HG03064 (cell line): ENCODE data around the gene TNP1.

Experiments used
- ATAC-seq: cut with Tn5 transposase; IDR thresholded peaks from one replicate; pipeline ENCODE4 v1.9.1; 2021; ENCODE audit warnings: low read depth; ENCODE audit not compliant: unreplicated experiment

TNP1 gene, protein sequence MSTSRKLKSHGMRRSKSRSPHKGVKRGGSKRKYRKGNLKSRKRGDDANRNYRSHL

DNA sequence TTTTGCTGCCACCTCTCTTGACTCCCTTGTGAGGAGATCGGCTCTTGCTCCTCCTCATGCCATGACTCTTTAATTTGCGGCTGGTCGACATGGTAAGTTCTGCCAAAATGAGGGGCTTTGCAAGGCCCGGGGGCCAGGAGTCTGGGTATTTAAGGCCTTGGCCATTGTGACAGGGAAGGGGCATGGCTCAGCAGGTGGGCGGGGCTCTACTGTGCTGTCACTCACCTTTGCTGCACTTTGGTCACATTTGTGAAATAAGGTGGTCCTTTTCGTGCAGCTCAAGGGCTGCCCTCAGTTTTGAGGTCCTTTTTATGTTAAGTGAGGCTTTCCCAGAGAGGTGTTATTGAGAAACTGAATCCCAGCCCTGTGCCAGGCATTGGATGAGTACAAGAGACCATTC lies at the start of gene TNP1:
Gene TNP1 (minus strand): TSS at position 121 of the 400 bp plus-strand sequence. CDS start 30 bp downstream, at position 91.
- no peak for ATAC-seq

DNA sequence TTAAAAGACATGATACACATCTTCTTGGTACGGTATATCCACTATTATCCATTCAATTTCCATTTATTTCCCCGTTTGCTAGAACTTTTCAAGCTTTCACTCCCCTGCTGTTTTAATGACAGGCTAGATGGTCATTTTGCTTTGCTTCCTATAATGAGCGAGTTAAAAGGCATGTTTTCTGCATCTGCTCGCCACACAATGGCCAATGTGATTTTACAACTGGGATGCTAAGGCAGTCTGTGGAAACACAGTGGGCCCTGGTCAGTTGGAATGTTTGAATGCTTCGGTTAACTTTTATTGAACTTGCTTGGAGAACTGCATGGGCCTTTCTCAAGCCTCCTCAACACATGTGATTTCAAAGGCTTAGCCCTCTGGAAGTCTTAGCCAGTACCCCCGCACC lies 48.4 kb upstream of the TNP1 start:
- ATAC-seq = no peak

DNA sequence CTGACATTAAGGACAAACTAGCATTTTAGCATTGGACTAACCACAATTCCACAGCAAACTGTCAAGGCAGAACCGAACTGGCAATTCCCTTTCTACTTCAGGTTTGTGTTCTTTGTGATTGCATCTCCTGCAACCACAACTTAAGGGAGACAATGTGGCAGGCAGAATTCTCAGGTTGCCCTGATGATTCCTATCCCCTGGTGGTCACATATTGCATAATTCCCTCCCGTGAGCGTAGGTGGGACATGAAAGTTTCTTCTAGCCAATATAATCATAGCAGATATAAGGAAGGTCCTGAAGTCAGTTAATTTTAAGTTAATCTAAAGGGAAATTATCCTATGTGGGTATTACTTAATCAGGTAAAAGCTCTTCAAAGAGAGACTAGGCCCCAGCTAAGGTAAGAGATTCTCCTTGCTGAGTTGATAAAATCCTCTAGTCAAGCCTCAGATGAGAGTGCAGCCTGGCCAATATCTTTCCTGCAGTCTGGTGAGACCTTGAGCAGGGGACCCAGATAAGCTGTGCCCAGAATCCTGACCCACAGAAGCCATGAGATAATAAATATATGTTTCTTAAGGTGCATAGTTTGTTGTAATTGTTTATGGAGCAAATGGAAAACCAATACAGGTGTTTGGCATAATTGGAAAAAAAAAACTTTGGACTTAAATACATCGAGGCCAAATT lies 45.9 kb upstream of the TNP1 start:
- ATAC-seq = no peak

DNA sequence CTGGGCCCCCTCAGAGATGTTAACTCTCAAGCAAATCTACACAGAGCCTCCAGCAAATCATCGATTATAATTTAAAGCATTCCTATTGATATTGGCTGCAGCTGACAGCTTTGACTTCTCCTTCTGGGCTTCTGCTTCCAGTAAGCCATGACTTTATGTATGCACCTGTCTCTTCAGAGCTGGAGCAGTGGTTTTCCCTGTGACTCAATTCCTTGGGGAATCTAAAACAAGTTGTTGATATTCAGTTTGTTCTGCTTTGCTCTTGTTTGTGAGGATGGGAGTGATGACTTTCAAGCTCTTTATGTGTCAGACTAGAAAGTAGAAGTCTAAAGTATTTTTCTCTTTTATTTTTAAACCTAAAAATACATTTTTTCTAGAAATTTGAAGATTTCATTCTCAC lies 45.1 kb upstream of the TNP1 start:
- no peak for ATAC-seq

DNA sequence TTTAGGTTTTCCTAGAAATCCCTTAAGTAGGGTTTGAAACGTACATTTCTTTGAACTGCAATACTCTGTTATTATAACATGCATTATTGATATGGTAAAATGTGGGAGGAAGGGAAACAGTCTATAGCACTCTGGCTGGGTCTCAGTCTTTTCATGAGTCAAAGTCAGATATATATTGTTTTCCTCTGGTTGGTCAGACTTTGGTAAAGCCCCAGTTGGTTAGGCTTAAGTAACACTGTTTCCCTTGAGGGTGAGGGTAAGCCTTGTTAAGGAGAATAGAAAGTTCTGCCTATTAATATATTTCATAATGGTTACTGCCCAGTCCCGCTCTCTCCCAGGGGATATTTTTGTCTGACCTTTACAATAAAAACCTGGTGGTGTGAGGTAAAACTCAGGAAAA lies 44.7 kb upstream of the TNP1 start:
- no peak for ATAC-seq

DNA sequence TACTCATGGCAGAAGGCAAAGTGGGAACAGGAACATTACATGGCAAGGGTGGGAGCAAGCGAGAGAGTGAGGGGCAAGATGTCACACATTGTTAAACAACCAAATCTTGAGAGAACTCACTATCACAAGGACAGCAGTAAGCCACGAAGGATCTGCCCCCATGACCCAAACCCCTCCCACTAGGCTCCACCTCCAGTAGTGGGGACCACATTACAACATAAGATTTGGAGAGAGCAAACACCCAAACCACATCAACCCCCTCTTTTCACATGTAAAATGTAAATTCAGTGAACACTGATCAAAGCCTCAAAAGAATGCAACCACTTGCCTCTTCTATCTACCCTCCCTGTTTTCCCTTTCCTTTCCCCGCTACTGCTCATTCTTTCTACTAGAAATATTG lies 43.6 kb upstream of the TNP1 start:
- no peak for ATAC-seq

DNA sequence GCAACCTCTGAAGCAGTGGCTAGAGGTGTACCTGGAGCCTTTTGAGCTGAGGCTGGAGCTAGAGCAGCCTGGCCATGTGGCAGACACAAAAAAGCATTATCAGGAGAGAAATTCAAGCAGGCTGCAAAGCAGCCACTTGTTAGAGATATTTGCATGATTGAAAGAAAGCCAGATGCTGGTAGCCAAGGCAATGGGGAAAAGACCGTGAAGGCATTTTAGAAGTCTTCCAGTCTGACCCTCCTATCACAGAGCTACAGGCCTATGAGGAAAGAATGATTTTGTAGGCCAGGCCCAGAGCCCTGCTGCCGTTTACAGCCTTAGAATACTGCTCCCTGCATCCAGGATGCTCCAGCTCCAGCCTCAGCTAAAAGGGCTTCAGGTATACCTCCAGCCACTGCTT lies 41.4 kb upstream of the TNP1 start:
- no peak for ATAC-seq

DNA sequence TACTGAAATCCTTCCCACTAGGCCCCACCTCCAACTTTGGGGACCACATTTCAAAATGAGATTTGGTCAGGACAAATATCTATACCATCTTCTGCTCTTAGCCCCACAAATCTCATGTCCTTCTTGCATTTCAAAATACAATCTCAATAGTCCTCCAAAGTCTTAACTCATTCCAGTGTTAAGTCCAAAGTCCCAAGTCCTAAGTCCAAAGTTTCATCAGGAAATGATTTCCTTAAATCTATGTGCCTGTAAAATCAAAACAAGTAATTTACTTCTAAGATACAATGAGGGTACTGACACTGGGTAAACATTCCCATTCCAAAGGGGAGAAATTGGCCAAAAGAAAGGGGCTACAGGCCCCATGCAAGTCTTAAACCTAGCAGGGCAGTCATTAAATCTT lies 40.5 kb upstream of the TNP1 start:
- ATAC-seq = no peak

DNA sequence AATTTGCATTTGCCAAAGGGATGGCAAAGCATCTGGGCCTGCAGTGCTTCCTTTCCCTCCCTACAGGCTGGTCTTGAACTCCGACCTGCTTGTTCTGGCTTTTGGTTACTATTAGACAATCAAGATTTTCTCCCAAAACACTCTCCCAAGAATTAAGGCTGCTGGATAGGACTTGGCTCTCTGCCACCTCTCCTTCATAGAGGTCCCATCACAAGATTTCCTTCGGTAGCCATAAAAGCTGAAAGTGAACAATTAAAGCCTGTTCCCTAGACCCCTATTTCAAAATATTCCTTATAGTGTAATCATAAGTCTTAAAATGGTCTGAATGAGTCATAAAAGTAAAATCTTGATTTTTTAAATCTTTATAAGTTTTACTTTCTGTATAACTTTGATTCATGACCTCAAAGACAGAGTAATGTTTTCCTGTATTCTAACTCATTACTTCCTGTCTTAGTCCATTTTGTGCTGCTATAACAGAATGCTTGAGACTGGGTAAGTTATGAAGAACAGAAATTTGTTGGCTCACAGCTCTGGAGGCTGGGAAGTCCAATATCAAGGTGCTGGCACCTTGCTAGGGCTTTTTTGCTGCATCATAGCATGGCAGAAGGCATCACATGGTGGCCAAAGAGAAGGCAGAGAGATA lies 37.8 kb upstream of the TNP1 start:
- no peak for ATAC-seq

DNA sequence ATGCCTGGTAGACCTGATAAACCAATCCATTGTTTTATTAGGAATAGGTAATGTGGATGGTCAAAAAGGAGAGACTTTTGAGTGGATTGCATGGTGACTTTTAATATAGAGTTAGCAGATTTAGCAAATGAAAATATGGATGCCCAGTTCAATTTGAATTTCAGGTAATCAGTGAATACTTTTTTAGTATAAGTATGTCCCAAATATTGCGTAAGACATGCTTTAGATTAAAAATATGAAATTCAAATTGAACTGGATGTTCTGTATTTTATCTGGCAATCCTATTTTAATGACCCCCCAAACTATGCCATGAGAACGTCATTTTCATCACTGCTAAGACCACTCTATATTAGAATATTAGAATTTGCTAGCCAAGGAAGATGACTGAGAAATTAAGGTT lies 30.3 kb upstream of the TNP1 start:
- no peak for ATAC-seq

DNA sequence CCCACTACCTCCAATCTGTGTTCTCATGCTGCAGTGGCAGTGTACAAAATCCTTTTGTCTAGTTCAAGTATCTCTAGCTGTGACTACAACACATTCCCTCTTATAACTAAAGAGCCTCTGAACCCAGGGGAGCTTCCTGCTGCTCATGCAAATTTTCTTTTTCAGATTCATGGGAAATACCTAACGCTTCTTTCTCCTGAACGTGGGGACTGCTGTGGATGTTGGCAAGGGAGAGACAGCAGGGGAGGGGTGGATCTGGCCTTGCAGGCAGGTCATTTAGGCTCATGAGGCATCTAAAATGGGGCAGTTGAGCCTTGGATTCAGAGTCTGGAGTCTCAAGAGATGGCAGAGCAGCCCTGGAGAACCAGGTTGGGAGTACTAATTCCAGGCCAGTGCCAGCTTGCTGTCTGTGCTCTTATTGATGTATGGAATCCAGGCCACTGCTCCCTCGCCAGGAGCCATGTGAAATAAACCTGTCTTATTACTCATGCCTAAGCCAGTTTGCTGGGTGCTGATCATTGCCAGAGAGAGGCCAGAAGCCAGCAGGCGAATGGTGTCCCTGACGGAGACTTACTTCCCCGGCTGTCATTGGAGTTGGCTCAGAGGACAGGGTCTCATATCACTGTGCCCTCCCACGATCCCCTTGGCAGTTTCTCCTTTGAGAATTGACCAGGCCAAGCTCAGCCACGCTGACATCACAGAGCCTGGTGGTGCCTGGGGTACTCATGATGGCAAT lies 29.2 kb upstream of the TNP1 start:
- ATAC-seq = no peak

DNA sequence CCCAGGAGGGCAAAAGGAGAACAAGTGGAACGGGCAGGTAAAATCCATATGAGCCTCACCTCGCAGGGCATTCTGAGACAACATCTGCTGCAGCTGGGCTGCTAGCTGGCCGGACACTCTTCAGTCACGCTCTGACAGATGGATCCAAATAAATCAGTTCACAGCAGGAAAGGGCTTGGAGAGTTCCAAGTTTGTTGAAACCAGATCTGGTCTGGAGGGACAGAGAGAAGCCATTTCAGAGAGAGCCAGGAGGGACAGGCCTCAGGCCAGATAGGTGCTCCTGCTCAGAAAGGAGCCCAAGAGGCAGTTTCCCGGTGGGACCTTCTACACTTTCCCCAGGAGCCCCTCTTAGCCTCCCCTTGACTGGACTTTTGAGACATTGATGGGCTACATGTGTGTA lies 28.2 kb upstream of the TNP1 start:
- no peak for ATAC-seq

DNA sequence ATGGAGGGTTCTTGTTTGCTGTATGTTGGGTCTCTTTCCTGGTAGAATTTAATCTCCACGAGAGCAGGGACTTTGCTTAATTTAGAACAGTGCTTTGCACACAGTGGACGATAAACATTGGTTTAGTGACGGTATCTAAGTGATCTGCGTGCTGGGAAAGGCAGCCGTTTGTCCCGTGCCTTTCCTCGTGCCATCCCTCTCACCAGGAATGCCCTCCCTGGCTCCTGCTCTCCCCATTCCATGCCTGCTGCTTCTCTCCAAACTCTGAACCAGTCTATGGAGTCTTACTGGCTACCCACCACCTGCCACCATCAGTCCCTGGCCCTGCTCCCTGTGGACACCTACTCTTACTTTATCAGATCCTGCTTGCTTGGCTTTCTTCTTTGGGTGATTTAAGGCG lies 27.3 kb upstream of the TNP1 start:
- no peak for ATAC-seq

DNA sequence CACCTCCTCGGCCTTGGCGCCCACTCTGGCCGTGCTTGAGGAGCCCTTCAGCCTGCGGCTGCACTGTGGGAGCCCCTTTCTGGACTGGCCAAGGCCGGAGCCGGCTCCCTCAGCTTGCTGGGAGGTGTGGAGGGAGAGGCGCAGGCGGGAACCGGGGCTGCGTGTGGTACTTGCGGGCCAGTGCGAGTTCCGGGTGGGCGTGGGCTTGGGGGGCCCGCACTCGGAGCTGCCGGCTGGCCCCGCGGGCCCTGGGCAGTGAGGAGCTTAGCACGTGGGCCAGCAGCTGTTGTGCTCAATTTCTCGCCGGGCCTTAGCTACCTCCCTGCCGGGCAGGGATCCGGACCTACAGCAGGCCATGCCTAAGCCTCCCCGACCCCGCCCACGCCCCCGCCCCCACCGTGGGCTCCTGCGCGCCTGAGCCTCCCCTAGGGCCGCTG lies 25.3 kb upstream of the TNP1 start:
- no peak for ATAC-seq

DNA sequence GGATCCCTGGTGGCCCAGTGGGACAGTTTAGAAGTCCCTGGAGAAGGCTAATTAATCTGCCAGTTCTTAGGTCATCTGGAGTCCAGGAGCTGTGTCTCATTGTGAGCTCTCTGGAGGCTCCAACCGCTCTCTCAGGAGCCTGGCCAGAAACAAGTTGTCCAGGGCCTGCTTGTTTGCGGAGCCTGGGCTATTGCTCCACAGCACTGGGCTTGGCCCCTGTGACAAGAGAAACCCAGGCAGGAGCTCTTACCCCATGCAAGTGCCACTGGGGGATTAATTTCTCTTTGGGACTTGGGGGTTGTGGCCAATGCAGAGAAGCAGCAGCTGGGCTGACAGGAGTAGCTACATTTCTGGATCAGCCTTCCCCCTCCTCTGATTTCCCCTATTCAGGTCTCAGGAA lies 24.5 kb upstream of the TNP1 start:
- no peak for ATAC-seq

DNA sequence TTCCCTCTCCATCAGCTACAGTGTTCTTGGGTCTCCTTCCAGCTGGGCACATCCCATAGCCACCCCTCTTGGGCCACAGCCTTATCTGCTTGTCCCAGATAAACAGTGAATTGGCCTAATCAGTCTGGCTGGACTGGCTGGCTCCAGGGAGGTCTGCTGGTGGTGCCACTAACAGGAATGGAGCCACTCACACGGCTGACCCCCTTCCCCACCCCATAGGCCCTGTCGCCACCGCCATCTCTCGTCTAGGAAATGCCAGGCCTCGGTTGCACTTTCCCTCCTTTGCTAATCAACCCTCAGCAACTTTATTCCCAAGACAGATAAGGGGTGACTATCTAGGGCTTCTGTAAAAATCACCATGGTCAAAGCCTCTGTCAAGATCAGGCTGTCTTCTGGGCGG lies 23.0 kb upstream of the TNP1 start:
- no peak for ATAC-seq

DNA sequence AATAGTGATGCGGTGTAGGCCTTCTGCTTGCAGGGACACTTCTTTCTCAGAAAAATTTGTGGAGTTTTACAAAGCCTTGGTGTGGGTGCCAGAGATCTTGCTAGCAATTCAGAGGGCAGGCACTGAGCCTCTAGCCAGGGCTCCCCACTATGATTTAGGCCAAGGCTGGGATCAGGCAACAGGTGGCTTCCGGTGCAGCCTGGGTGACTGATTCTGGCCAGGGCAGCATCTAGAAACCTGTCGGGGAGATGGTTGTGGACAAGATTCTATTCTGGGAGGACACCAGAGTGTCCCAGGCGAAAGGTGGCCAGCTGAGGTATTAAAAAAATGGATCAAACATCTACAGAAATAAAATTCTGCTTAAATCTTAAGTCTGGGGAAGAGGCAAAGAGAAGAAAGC lies 21.5 kb upstream of the TNP1 start:
- ATAC-seq = no peak

DNA sequence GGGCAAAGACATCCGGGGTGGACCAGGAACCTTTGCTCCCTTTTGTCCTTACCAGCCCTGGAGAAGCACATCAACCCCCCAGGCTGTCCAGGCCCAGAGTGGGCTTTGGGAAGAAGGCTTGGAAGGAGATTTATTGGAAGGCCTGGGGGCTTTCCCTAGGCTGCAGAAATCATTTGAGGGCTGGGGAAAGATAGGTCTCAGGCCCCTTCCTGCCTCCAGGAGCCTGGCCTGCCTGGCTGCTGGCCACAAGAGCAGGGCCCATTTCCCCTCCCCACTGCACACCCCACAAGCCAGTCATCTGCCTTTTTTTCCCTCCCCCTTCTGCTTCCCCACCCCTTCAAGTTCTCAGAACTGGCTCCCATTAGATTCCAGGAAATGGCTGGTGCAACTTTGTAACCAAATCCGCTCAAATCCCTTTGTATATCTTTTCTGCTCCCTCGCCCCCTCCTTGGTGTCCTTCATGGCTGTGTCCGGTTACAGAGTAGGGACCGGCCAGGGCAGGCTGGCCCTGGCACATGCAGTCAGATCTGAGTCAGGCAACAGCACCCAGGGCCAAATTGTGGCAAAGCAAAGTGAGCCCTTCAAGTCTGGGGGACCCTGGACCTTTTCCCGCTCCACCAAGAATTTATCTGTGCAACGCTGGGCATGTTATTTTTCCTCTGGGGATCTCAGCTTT lies 20.8 kb upstream of the TNP1 start:
- no peak for ATAC-seq

DNA sequence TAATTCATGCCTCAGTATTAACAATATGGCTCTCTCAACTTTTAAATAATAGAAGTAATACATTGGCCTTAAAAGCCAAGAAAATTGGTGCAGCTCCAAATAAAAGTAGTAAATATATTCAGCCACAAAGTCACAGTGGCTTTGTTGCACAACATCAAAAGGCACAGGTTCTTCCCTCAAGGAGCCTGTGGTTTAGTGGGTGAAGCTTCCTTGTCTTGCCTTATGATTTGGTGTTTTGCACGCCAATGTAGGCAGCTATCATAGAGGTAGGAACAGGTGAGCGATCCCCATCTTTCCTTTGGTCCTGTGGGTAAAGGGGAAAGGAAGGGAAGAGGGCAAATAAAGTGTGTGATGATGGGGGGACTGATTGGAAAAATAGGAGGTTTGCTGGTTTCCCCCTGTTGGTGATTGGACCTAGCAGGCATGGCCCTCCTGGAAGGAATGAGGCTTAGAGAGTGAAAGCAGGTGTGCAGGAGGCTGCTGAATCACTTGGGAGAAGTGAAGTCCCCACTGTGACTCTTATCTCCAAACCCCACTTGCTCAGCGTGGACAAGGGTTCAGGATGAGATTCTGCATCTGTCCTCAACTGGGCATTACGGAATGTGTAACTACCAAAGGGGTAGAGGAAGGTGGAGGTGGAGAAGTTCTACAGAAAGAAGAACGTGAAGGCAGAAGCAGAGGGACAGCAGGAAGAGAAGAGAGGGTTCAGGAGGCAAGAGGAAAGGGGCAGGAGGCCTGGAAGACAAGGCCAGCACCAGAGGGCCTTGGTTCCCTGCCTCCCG lies 20.1 kb upstream of the TNP1 start:
- no peak for ATAC-seq

DNA sequence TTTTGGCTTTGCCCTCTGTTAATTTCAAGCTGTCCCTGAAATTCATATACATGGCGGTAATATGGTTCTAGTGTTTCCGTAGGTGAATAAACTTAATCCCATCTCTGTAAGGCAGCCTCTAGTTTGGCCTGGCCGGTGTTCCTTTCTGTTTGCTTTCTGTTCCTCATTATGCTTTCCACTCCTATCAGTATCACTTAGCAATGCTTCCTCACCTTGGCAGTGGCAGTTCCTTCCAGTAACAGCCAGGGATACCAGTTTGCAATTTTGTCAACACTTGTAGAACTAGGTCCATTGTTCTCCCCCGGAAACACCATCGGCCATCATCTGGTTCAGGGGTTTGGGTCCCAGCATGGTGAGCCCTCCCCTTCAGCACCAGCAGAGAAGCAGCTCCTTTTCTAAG lies 18.2 kb upstream of the TNP1 start:
- no peak for ATAC-seq
